K562 (cell line): ENCODE data around the gene TRIM27. TPM values are rescaled to one million over a fixed set of nuclear protein-coding genes. Genes with fewer than 3 reads are reported as not detected.
"Not testable (repeated sequence)": the region's sequence is repeated elsewhere in the genome, so short reads cannot be mapped to it uniquely, and the experiment has no call there.

ENCODE experiments used
- ATAC-seq: fragments of 200-7000 bp; cut with Tn5 transposase; 3 replicates; pipeline ENCODE4 v1.9.1; 2020; ENCODE audit warnings: moderate library complexity
- BruUV-seq: library from RNA; stranded (reverse); fragments of 400-500 nt; replicated peaks from 2 replicates; lab custom pipeline; 2021; lab: Mats Ljungman, UMichigan
- CTCF ChIA-PET: fragments of 300-600 bp; formaldehyde crosslinking; extraction: SDS; loops from one replicate; lab custom pipeline; 2021; ENCODE audit warnings: low intra/inter-chr PET ratio; lab: Yijun Ruan, JAX
- POLR2A ChIA-PET: fragments of 300-600, 350-650 bp; sonication (Branson Sonifier 250); formaldehyde crosslinking; extraction: SDS; loops from one replicate; lab custom pipeline; 2021; ENCODE audit warnings: antibody characterized with exemption, inconsistent platforms; lab: Yijun Ruan, JAX
- DNase-seq, 4 experiments: peaks; one replicate each; pipeline versions ENCODE4 v3.0.0 to v3.0.0-alpha.2; 2011 to 2018; ENCODE audit warnings: low spot score in 3 of 4, mixed read lengths in 3 of 4; ENCODE audit errors: extremely low read depth in 1 of 4
- FAIRE-seq: peaks from 2 replicates; lab custom pipeline; 2011; peaks lifted over from hg19 to GRCh38; lab: Jason Lieb, UNC
- H2AFZ ChIP-seq: 2 replicates; pipeline ENCODE4 v1.6.0; 2011; ENCODE audit warnings: low read depth, low read length, control low read depth, inconsistent platforms
- H3K27ac ChIP-seq: fragments of 200-600 bp; 3 replicates; pipeline ENCODE4 v1.8.0; 2011; ENCODE audit warnings: low read depth, mild to moderate bottlenecking, control low read depth, inconsistent platforms, low read length, moderate library complexity, mixed read lengths; ENCODE audit errors: extremely low read depth
- H3K27me3 ChIP-seq, 2 experiments: fragments of 300-600 bp in 1 of 2; 2 replicates in 1 of 2; 3 replicates in 1 of 2; pipeline versions ENCODE4 v1.6.0 to v1.8.0; 2011; ENCODE audit warnings: inconsistent platforms in 2 of 2, low read length in 2 of 2, mild to moderate bottlenecking in 1 of 2, mixed read lengths in 1 of 2, moderate library complexity in 1 of 2; ENCODE audit not compliant: control insufficient read depth in 2 of 2, insufficient read depth in 2 of 2
- H3K36me3 ChIP-seq: fragments of 300-600 bp; 3 replicates; pipeline ENCODE4 v1.8.0; 2011; ENCODE audit warnings: mild to moderate bottlenecking, low read length, inconsistent platforms; ENCODE audit not compliant: control insufficient read depth, insufficient read depth
- H3K4me1 ChIP-seq, 2 experiments: fragments of 200-600 bp in 1 of 2; replicated peaks in 1 of 2; 2 replicates in 1 of 2; 3 replicates in 1 of 2; pipeline versions ENCODE4 v1.5.1 to v1.8.0; 2011; ENCODE audit warnings: inconsistent platforms in 2 of 2, low read length in 2 of 2, mild to moderate bottlenecking in 1 of 2, mixed read lengths in 1 of 2, moderate library complexity in 1 of 2; ENCODE audit not compliant: control insufficient read depth in 2 of 2, insufficient read depth in 2 of 2
- H3K4me2 ChIP-seq: 2 replicates; pipeline ENCODE4 v1.6.1; 2011; ENCODE audit warnings: low read length, control low read depth, inconsistent platforms, mixed read lengths; ENCODE audit not compliant: insufficient read depth
- H3K4me3 ChIP-seq: fragments of 200-600 bp; sonication (generic), shearing (Covaris generic); 2 replicates; pipeline ENCODE4 v1.5.1; 2016; ENCODE audit warnings: control low read depth, inconsistent platforms
- H3K79me2 ChIP-seq: fragments of 200-600 bp; 3 replicates; pipeline ENCODE4 v1.8.0; 2011; ENCODE audit warnings: low read length, inconsistent platforms; ENCODE audit not compliant: control insufficient read depth, insufficient read depth
- H3K9ac ChIP-seq, 2 experiments: 2 replicates each; pipeline versions ENCODE4 v1.6.0 to v1.6.1; 2011; ENCODE audit warnings: low read depth in 2 of 2, low read length in 2 of 2, control low read depth in 1 of 2, inconsistent platforms in 1 of 2, mild to moderate bottlenecking in 1 of 2, mixed read lengths in 1 of 2; ENCODE audit not compliant: insufficient read depth in 1 of 2
- H3K9me1 ChIP-seq: one replicate; pipeline ENCODE4 v1.6.0; 2011; ENCODE audit warnings: inconsistent platforms, mild to moderate bottlenecking, low read length, moderate library complexity; ENCODE audit not compliant: control insufficient read depth, insufficient read depth
- H3K9me3 ChIP-seq: replicated peaks from 2 replicates; pipeline ENCODE4 v1.5.1; 2011; ENCODE audit warnings: low read depth, low read length, inconsistent platforms; ENCODE audit not compliant: control insufficient read depth, insufficient read depth
- H4K20me1 ChIP-seq: replicated peaks from 2 replicates; pipeline ENCODE4 v1.6.1; 2011; ENCODE audit warnings: low read length, inconsistent platforms, mixed read lengths; ENCODE audit not compliant: control insufficient read depth, insufficient read depth
- NCOR1 ChIP-seq: fragments of 450-650 bp; IDR thresholded peaks from 2 replicates; pipeline ENCODE4 v1.6.1; 2016; ENCODE audit warnings: mild to moderate bottlenecking, moderate library complexity
- WGBS: fragments of 100-300 bp; shearing (Covaris generic); methylation state at CpG from one replicate; pipeline ENCODE4 v1.1.6; 2016; ENCODE audit warnings: low coverage, mixed read lengths; ENCODE audit not compliant: insufficient coverage; ENCODE audit errors: missing lambda C conversion rate; 5-methylcytosine and 5-hydroxymethylcytosine counted together
- in situ Hi-C: fragments of 300-500 bp; cut with MboI; formaldehyde crosslinking; loops from 4 replicates; pipeline ENCODE4 v1.15.0; 2018; ENCODE audit warnings: inconsistent platforms, mixed read lengths
- intact Hi-C: fragments of 100-400 bp; cut with micrococcal nuclease; formaldehyde crosslinking; loops from 2 replicates; pipeline ENCODE4 v1.14.2; 2022
- polyA plus RNA-seq, 8 experiments: library from polyadenylated mRNA; depleted of rRNA in 4 of 8; stranded (reverse) in 5 of 8; unstranded in 3 of 8; fragments of >200 nt; fragmentation: Nextera tagmentation in 2 of 8; fragmentation: Illumina TruSeq in 1 of 8; extraction: Ambion mirVana in 2 of 8; extraction: Trizol in 1 of 8; gene quantifications; 2 replicates each; pipeline versions ENCODE4 v1.2.1 to v1.2.3, GENCODE V29; 2011 to 2014; ENCODE audit warnings: inconsistent platforms in 1 of 8, missing spikeins in 1 of 8
- total RNA-seq, 7 experiments: library from RNA; depleted of rRNA in 6 of 7; stranded (reverse); fragments of >200 nt in 6 of 7; fragmentation: Illumina TruSeq in 2 of 7; extraction: Trizol in 2 of 7; gene quantifications; 2 replicates each; pipeline versions ENCODE4 v1.2.1 to v1.2.3, GENCODE V29; 2011 to 2021; ENCODE audit warnings: low replicate concordance in 1 of 7
- TF ChIP-seq, protein P1 (sequence below): sonication (generic); formaldehyde crosslinking; IDR thresholded peaks from 2 replicates; pipeline ENCODE4 v1.8.1; 2023; ENCODE audit warnings: mild to moderate bottlenecking, missing genetic modification reagents

Gene TRIM27
- total and polyA plus RNA-seq, 9 of the 15 experiments (the other 6 are each of a cell fraction or from before 2014, with no cell fraction given): 37.7 to 235 (median 122) TPM

DNA sequence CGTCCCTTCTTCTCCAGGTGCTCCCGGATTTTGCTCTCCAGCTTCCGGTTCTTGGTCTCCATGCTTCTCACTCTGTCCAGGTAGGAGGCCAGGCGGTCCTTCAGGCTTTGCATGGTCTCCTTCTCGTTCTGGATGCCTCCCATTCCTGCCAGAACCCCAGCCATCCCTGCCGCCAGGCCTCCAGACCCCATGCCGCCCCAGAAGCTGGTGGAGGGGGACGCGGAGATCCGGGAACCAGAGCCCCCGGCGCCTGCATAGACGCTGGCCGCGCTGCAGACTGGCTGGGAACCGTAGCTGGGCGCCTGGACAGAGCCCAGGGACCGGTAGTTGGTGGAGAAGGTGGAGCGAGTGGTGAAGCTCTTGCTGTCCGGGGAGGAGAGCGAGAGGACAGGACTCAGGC lies 46.3 kb upstream of the TRIM27 start:
- ATAC-seq, DNase-seq, in situ Hi-C loops, BruUV-seq, H3K27me3 ChIP-seq, H3K36me3 ChIP-seq, H3K4me3 ChIP-seq, FAIRE-seq, H3K79me2 ChIP-seq, H3K27ac ChIP-seq, H4K20me1 ChIP-seq, H3K4me2 ChIP-seq, H2AFZ ChIP-seq, intact Hi-C loops, H3K9me1 ChIP-seq, CTCF ChIA-PET, H3K9ac ChIP-seq: not testable (repeated sequence)
- 76% methylated on average over 19 of the region's 21 CpGs for WGBS
- POLR2A ChIA-PET: interaction anchor here (1.0 to 2.1 kb wide), 3 partner anchors 9 to 47 kb away, joined by 3 to 17 read pairs (median 3); no protein-coding TSS in a partner anchor
- Histone ChIP-seq H3K4me1 (peaks cover 9 to 10% of the 10 kb centered on the region in 2 experiments), H3K9me3 (peaks cover 21% of the 10 kb centered on the region)

DNA sequence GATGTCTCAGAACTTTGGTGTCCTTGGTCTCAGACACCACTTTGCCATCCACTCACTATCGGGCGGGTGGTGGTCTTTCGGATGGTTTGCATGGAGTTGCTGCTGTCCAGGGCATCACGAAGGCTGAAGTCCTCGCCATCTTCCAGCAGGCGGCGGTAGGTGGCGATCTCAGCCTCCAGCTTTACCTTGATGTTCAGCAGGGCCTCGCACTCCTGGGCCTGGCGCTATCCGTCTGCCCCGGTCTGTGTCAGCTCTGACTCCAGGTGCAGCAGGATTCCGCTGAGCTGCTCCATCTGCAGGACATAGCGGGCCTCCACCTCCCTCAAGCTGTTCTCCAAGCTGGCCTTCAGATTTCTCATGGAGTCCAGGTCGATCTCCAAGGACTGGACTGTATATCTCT lies 45.3 kb upstream of the TRIM27 start:
- ATAC-seq (no peak), FAIRE-seq (no peak), DNase-seq (no peak)
- Histone ChIP-seq H3K9me1 (no peaks in the 10 kb centered on the region), H3K9me3 (peaks cover 21% of the 10 kb centered on the region), H2AFZ (0 out of 2 replicates have a peak overlapping the region, but pooled peaks have one; percentile 23), H3K9ac (no peak overlapping the region), H3K27me3 (no peaks in the 10 kb centered on the region), H3K79me2 (no peaks in the 10 kb centered on the region), H3K4me2 (no peak overlapping the region), H3K4me1 (peaks cover 1 to 7% of the 10 kb centered on the region in 2 experiments; a peak in 4 of 5 replicates), H3K36me3 (no peaks in the 10 kb centered on the region), H3K4me3 (no peak overlapping the region), H4K20me1 (no peaks in the 10 kb centered on the region), H3K27ac (no peak overlapping the region)
- intact Hi-C loops: no loop called here
- TF ChIP-seq, protein P1, sequence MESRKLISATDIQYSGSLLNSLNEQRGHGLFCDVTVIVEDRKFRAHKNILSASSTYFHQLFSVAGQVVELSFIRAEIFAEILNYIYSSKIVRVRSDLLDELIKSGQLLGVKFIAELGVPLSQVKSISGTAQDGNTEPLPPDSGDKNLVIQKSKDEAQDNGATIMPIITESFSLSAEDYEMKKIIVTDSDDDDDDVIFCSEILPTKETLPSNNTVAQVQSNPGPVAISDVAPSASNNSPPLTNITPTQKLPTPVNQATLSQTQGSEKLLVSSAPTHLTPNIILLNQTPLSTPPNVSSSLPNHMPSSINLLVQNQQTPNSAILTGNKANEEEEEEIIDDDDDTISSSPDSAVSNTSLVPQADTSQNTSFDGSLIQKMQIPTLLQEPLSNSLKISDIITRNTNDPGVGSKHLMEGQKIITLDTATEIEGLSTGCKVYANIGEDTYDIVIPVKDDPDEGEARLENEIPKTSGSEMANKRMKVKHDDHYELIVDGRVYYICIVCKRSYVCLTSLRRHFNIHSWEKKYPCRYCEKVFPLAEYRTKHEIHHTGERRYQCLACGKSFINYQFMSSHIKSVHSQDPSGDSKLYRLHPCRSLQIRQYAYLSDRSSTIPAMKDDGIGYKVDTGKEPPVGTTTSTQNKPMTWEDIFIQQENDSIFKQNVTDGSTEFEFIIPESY: peak; percentile 84
- TF ChIP-seq NCOR1: no peak
- 89% methylated on average over 15 of the region's 15 CpGs for WGBS
- ChIA-PET CTCF (no interaction called here), POLR2A (interaction anchor here (0.8 to 2.1 kb wide), 3 partner anchors 11 to 46 kb away, joined by 3 to 17 read pairs (median 3); no protein-coding TSS in a partner anchor)
- no TSS peak for BruUV-seq
- in situ Hi-C loops: no loop called here
